ENCODE results near the gene WDR72.

WDR72 gene

DNA sequence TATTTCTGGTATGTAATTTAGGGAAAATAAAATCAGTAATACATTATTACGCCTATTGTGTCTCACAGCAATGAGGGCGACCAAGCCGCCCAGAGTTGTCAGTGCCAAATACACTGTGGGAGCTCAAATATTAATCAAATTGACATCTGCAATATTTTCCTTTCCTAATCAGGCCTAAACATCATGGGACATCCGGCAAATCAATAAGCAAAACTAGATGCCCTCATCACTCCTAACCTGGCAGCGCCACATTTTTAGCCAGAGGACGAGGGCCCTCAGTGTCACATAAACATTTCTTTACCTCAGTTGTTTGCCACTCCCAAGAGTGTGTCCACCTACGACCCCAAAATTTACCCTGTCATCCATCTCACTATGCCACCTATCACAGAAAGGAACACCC is 64.1 kb downstream of the WDR72 start:
- no peak for DNase-seq

DNA sequence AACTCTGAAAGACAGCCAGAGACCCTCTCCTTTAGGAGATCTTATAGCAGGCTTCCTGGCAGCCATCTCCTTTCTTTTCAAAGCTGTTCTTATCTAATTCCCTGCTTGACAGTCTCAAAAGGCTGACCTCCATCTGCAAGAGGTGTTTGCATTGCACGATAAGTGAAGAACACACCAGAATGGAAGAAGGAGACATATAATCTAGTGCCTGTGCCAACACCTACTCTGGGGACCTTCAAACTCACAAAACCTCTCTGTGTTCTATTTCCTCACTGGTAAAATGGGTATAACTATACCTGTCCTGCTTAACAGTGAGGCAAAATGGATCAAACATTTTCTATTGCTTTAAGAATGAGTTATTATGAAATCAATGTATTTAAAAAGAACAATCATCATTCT is 65.0 kb downstream of the WDR72 start:
- no peak for DNase-seq

DNA sequence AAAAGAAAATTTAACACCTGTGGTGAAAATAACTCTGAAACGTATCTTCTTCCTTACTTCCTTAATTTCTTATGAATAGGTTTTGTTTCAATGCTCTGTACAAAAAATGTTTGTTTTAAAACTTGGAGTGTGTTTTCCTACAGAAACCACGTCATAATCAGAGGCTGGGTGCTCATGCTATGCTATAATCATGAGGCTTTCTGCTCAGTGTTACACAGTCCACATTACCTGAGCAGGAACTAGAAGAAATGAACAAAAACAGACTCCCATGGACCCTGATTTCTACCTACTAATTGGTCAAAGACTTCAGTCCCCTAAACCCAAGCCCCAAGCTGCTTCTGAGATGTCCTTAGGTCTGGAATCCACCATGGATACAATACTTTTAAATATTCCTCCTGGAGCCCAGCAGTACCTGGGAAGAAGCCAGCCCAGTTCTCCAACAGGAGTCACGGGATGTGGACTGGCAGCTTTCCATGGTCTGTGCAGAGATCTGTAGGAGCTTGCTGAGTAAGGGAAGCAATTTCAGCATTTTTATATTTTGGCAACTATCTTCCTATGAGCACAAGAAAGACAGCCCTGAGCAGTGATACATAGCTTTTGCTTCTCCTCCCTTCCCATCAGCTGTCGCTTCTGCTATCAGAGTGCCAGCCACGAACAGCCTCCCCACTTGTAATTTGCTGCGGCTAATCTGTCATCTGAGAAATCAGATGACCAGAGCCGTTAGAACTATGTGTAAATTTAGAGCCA is 65.6 kb downstream of the WDR72 start:
- no peak for DNase-seq

DNA sequence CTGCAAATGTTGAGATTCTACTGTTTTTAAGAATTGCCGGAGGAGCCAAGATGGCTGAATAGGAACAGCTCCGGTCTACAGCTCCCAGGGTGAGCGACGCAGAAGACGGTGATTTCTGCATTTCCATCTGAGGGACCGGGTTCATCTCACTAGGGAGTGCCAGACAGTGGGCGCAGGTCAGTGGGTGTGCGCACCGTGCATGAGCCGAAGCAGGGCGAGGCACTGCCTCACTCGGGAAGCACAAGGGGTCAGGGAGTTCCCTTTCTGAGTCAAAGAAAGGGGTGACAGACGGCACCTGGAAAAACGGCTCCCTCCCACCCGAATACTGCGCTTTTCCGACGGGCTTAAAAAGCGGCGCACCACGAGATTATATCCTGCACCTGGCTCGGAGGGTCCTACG is 75.3 kb downstream of the WDR72 start:
- DNase-seq: peak in 1 of 2 experiments; percentile 27

DNA sequence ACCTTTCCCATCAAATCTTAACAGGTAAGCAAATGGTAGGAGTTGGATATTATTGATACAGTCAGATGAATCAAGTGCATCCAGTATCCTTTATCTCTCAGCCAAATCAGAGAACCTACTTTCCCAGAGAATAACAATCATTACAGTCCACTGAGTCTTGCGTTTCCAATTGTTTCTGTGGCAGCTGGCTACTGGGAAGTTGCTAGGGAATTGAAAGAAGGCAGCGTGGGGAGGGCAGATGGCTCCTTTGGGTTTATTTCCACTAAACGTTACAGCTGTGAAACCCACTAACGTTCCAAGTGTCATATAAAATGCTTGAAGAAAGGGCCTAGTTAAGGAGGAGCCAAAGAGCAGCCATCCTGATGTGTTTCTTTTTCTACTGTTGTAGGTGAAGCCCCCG is 78.4 kb downstream of the WDR72 start:
- no peak for DNase-seq

DNA sequence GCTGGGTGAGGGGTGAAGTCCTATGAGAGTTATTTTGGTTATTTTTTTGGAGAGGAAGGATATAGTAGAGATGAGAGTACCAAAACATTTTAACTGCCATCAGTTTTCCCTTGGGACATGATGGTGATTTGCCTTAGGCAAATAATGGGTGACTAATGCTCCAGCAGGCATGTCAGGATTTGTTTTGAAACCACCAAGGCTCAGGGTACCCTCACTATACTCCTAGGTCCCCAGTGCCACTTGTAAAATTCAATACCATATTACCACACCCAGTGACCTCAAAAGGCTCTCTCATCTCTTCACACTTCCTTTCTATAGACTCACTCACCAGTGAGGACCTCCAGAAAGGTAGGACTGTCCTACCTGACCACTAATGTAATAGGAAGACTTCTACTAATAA is 83.6 kb downstream of the WDR72 start:
- peak; percentile 78 to 79 for DNase-seq

DNA sequence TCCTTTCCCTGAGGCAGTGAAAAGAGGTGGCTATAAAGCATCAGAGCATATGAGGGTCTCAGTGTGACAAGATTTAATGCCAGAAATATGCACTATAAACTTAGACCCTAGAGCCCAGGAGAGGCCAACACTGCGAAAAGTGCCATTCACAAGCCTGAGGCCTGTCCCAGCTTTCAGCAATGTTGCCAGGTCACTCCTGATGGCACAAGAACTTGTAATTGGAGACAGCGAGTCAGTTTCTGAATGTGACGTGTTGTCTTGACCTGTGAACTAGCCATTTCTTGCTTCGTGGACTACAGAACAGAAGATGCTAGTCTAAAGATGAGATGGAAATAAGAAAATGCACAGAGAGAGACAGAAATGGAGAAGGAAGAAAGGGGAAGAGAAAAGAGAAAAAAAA is 87.9 kb downstream of the WDR72 start:
- no peak for DNase-seq

DNA sequence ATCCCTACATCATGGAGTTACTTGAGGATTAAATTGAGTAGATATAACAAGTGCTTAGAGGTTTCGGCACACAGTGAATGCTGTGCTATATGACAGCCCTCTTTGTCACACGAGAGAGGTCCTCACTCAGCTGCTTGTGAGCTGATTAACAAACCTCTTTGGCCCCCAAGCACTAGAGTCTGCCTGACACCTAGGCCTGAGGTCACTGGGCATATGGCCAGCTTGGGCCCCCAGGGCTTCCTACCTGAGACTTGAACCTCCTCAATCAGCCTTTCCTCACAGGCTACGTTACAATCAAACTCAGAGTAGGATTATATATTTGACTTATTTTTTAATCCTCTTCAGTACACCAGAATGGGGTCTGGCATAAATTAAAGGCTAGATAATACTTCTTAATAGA is 88.8 kb downstream of the WDR72 start:
- no peak for DNase-seq

DNA sequence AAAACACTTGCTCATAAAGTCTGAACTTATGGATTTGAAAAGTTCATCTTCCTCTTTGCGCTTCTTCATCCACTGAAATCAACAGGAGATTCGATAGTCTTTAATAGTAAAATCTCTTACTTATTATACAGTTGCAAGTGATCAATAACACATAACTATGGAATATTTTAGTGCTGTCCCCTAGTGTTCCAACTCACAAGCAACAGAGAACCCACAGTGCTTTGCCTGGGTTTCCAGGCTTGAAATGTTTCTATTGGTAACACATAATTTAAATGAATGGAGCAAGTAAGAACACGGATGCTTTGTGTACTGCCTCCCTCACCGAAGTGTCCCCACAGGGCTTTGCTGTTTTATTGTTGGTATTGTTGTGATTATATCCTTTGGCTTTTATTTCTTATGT is 93.5 kb downstream of the WDR72 start:
- peak in 1 of 2 experiments; percentile 5 for DNase-seq

DNA sequence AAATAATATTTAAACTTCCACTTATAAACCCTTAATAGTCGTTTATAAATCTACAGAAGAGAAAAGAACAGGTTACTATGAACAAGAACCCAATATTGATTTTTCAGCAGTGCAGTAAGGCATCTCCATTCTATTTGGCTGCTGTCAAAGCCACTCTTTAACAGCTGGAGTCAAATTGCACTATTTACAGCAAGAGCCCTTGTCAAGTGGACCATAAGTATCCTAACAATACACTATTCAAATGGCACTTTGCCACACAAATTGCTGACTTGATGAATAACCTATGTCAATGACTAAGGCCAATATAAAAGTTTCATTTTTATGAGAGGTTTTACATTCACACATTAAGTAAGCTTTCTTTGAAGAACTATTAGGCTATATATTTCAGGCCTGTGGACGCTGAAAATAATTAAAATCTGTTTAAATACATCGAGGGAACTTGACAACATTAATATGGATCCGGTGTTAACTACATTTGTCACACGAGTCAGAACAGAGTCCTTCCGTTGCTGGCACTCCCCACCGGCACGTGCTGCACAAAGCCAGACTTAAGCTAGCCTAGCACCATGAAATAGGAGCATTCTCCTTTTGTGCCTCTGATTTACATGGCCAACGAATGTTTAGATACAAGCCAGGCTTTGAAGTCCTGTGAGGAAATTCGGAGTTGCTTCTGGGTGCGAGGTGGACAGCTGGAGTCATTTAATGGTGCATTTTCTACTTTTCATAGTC is 100.5 kb downstream of the WDR72 start:
- DNase-seq: peak; percentile 30 to 38

DNA sequence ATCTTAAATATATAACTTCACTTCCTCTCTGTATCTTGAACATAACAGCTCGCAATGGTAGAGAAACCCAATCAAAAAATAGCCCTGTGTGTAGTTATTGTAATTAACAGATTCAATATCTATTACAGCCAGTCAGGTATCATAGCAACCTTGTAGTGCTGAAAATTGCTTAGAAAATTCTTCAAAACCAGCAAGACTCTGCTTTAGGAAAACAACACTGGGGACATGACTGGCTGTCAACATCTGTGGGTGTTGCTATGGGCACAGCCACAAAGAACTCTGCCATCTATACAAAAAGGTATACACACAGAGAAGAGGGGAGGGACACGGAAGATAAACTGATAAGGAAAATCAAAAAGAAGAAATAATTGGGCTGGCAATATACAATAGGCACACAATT is 101.2 kb downstream of the WDR72 start:
- no peak for DNase-seq

DNA sequence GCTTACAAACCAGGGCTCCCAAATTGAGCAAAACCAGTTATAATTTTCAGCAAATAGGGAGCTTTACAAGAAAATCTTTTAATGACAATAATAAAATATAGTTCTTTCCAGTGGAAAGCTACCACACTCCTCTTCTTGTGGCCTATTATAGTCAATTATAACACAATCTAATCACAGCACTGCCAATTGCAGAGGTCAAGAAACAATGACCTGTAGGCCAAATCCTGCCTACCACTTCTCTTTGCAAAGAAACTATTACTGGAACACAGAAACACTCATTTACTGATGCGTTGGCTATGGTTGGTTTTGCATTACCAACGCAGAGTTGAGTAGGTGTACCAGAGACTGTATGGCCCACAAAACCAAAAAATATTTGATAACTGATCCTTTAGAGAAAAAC is 110.5 kb downstream of the WDR72 start:
- DNase-seq: no peak

DNA sequence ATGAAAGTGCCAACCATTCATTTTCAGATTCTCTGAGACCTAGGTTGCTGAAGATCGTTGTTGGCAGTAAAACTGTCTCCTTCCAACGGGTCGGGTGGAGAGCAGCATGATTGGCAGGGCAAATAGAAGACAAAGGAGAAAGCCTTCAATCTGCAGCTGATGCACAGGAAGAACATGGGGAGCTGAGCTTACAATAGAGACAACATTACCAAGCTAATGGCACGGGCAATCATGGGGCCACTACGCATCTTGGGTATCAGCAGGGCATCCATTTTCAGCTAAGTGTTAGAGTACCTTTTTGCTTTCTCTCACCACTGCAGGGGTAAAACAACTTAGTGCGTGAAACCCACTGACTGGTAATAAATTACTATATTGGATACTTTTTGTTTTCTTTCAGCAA is 114.8 kb downstream of the WDR72 start:
- DNase-seq: no peak

DNA sequence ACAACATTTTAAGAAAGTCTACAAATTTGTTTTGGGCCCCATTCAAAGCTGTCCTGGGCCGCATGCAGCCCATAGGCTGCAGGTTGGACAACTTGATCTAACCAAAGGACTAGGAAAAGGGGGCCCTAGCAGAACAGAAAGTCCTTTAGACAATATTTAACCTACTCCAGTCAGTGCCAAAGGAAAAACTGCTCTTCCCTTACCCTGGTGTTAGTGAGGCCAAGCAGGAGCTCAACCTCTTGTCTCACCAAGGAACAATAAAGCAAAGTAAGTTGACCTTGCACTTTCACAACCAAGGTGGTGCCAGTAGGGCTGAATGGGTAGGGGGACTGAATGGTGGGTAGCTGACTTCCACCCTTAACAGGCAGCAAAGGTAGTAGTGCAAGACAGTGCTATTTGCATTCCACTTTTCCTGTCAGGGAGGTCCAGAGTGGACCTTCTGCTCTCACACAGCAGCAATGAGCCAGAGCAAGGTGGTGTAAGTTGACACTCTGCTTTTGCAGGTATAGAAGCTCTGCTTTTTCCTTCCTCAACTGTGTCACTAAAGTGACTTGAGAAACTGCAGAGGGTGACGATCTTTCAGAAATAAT is 124.9 kb downstream of the WDR72 start:
- no peak for DNase-seq

DNA sequence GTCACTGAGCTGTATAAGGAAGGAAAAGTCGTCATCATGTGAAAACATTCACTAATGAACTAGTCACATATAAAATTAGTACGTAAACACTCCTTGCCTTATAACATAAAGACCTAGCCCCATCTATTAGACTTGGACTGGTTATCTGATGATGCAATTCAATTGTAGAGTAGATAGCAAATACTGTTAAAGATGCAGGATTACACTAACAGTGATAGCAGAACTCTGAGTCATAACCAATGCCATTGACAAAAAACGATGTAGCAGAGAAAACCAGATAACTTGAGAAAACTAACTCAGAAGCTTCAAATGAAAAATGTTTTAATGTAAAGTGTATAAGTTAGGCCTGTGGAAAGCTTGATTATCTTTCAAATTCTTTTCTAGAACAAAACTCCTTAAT is 132.2 kb downstream of the WDR72 start:
- DNase-seq: no peak

DNA sequence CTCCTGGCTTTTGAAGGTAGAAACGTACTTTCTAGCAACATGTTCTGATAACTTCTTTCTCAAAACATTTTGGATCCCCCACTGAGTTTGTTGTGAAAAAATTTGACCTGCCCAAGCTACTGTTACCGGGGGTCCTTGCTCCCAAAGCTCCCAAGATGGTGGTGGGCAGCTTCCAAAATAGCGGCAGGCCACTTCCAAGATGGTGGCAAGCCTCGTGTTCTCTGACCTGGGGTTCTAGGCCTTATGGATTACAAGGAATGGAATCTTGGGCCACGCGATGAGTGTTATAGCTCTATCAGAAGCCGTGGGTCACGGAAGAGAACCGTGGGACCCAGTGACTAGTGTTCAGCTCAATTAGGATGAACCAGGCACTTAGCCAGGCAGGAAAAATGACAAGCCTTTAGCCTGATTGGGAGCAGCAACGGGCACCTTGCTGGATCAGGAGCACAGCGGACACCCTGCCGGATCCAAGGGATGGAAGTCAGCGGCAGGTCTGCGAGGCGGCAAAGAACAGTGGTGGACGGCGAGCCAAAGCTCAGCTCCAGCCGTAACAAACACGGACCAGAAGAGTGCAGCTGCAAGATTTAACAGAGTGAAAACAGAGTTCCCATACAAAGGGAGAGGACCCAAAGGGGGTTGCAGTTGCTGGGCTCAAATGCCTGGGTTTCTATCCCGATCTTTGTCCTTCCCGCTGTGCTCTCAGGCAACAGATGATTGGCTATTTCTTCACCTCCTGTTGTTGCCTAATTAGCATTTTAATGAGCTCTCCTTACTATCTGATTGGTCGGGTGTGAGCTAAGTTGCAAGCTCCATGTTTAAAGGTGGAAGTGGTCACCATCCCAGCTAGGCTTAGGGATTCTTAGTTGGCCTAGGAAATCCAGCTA is 133.3 kb downstream of the WDR72 start:
- no peak for DNase-seq

DNA sequence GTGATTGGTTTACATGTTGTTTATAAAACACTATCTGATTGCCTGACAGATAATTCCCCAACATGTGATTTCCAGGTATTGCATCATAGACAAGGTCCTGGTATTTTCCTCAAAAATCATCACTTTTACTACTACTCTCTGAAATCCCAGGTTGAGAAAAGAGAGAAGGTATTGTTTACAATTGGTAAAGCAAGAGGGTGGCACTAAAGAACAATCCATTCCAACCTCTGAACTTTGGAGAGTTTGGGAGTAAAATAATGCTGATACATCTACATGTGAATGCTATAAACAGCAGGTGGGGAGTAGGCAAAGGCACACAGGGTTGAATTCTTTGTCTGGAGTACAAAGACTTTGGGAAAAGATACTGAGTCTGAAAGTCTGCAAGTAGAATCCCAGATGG is 134.2 kb downstream of the WDR72 start:
- DNase-seq: no peak

DNA sequence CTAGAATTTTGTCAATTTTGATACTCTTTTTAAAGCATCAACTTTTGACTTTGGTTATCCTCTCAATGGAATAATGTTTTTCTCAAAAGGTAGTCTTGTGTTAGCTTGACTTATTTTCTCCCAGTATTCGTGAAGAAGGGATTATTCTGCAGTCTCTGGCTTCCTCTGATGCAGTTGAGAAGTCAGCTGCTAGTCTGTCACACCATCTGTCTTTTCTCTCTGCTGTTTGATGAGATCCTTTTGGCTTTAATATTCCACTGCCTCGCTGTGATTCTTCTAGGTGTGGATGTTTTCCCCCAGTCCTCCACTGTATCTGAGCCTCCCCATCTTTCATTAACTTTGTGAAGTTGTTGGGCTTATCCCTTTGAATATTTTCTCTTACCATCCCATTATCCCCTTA is 141.0 kb downstream of the WDR72 start:
- DNase-seq: no peak

DNA sequence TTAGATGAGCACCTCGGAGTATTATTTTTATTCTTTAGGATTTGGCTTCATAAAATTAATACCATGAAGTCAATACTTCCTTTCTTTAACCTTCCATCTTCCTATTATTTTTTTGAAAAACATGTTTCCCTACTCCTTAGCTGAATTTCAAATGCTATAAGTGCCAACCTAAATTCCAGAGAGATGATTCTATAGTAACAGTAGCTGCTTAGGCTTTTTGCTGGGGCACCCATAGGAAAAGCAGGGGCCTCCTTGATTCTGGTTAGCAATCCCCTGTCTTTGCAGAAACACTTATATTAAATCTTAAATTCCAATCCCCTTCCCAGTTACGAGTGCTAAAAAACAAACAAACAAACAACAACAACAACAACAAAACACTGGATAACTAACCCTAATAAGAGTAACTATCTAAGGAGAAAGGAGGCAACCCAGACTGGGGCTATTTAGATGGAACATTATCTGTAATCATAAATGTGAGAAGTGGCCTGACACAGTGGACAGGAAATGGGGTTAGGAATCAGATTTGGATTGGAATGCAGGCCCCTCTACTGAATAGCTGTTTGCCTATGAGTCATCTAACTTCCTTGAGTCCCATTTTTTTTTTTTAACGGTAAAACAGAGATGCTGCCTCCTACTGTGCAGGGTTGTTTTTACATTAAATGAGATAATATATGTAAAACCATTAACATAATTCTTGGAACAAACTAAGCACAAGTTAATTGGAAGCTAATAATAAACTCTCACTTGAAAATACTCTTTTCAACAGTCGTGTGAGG is 148.1 kb downstream of the WDR72 start:
- DNase-seq: no peak

DNA sequence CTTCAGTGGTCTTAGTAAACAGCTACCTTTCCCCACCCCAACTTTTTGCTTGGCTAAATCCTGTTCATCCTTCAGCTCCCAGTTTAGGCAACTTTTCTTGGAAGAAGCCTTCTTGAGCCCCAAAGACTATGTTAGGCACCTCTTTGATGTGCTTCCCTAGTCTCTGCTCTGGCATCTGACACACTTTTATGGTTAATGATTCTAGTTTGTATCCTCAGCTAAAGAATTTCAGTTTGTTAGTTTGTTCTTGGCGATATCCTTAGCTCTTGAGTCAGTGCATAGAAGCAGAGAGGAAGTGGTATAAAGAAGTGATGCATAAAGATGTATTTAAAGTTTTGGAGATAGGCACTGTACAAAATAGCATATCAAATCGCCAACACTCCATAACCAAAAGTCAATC is 168.4 kb downstream of the WDR72 start:
- DNase-seq: no peak

DNA sequence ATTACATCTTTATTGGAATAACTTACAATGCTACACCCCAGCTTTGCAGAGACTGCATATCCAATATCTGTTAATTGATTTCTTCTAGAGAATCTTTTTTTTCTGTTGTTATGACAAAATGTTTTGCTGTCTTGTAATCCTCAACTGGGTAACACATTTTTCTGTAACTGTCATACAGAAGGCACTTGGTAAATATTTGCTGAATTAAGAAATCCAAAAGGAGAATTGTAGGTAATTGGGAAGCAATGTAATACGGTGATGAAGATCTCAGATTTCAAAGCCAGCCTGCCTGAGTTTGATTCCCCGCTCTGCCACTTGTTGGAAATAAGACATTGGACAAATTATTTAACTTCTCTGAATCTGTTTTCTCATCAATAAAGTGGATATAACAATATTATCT is 169.1 kb downstream of the WDR72 start:
- no peak for DNase-seq

DNA sequence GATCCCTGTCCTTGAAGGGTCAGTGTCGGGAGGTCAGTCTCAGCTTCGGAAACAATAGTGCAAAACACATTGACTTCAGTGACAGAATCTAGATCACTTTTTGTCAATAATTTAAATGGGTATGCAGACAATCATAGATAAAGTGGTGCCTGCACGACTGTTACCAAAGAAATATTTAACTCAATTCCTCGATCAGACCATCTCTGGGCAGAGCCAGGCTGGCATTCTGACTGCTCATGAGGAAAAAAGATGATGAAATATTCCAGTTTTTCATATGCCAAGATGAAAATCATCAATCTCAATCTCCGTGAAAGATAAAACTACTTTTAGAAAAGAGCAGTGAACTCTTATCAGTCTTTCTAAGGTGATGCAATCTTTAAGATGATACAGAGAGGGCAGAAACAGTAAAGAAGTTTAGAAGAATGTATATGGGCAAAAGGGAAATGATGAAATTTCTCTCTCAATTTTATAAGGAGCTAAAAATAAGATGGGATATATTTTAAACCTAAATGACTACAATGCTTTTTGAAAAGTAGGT is 169.9 kb downstream of the WDR72 start:
- no peak for DNase-seq
